ENCODE data around the gene ZNF277. TPM values are rescaled to one million over a fixed set of nuclear protein-coding genes. Genes with fewer than 3 reads are reported as not detected.
A peak's percentile ranks its signal among the peaks of the same experiment; 100 is the strongest.

Gene ZNF277
- total and polyA plus RNA-seq, 4 donors: 7.8 to 23.5 (median 14.5) TPM

GRCh38 chr7:112162142-112162766, 44.2 kb upstream of the ZNF277 start:
- Histone ChIP-seq H3K9ac (ENCODE audit: low read depth in 1 of 2, low read length in 2 of 2) (no peak overlapping the region), H3K4me3 (ENCODE audit: low read depth in 1 of 3, low read length in 3 of 3) (no peak overlapping the region), H3K36me3 (ENCODE audit: control insufficient read depth in 4 of 4, insufficient read depth in 3 of 4, low read depth in 1 of 4, low read length in 3 of 4) (no peaks in the 10 kb centered on the region), H3K27ac (ENCODE audit: low read depth in 1 of 2, low read length in 2 of 2) (peak overlapping the region; percentile 1 to 19), H3K27me3 (ENCODE audit: control insufficient read depth in 4 of 4, insufficient read depth in 4 of 4, low read length in 3 of 4) (no peaks in the 10 kb centered on the region), H3K4me1 (ENCODE audit: control insufficient read depth in 4 of 4, insufficient read depth in 4 of 4, low read length in 3 of 4) (peaks cover 10 to 23% (median 15%) of the 10 kb centered on the region in 4 donors), H3K9me3 (ENCODE audit: control insufficient read depth in 4 of 4, low read length in 3 of 4) (no peaks in the 10 kb centered on the region)
- peak; percentile 40 for DNase-seq (ENCODE audit: low spot score)
- TF ChIP-seq HNF4A (conservative IDR thresholded peaks at IDR 0.05) (peak; percentile 61 to 65), RXRA (IDR thresholded peaks at IDR 0.05) (peak; percentile 82 to 83), NR2F2 (IDR thresholded peaks at IDR 0.05) (peak; percentile 68), RAD21 (IDR thresholded peaks at IDR 0.05) (peak; percentile 25 to 52), TAF1 (conservative IDR thresholded peaks at IDR 0.05) (no peak), GABPA (IDR thresholded peaks at IDR 0.05 in 1 of 2, conservative IDR thresholded peaks at IDR 0.05 in 1 of 2) (no peak), ATF3 (IDR thresholded peaks at IDR 0.05) (no peak), YY1 (IDR thresholded peaks at IDR 0.05) (peak; percentile 13), REST (IDR thresholded peaks at IDR 0.05) (peak; percentile 16), MAX (IDR thresholded peaks at IDR 0.05) (no peak), EGR1 (IDR thresholded peaks at IDR 0.05; ENCODE audit: low read depth in 2 of 2) (no peak), JUND (IDR thresholded peaks at IDR 0.05) (peak in 1 of 2 donors; percentile 10), ZBTB33 (IDR thresholded peaks at IDR 0.05) (no peak), CTCF (IDR thresholded peaks at IDR 0.05; ENCODE audit: low read depth, low read length, missing input control) (no peak), HNF4G (IDR thresholded peaks at IDR 0.05) (no peak), FOXA1 (IDR thresholded peaks at IDR 0.05) (no peak), FOXA2 (IDR thresholded peaks at IDR 0.05) (no peak), SP1 (IDR thresholded peaks at IDR 0.05) (peak; percentile 49)
- 30% methylated on average over 2 of the region's 2 CpGs for WGBS
